HCT116 (cell line): ENCODE data around the gene SH2D2A. TPM values are rescaled to one million over a fixed set of nuclear protein-coding genes. Genes with fewer than 3 reads are reported as not detected.

Experiments used
- ATAC-seq: fragments of 200-7000 bp; cut with Tn5 transposase; 2 replicates; pipeline ENCODE4 v1.9.1; 2020; ENCODE audit warnings: mild to moderate bottlenecking, moderate library complexity
- BruUV-seq: library from RNA; stranded (reverse); fragments of 400-500 nt; replicated peaks from 2 replicates; lab custom pipeline; 2021; lab: Mats Ljungman, UMichigan
- CTCF ChIA-PET: fragments of 300-600 bp; sonication (Branson Sonifier 250); formaldehyde crosslinking; loops from one replicate; lab custom pipeline; 2021; ENCODE audit warnings: antibody characterized with exemption; lab: Charles Lee
- POLR2A ChIA-PET: fragments of 300-600, 350-600 bp; sonication (Branson Sonifier 250); formaldehyde crosslinking; loops from one replicate; lab custom pipeline; 2021; ENCODE audit warnings: antibody characterized with exemption; lab: Charles Lee
- RAD21 ChIA-PET, 2 experiments: fragments of 300-600 bp; sonication (Branson Sonifier 250); formaldehyde crosslinking; loops; one replicate each; lab custom pipeline; 2023; ENCODE audit warnings: low total read pairs in 2 of 2; ENCODE audit not compliant: uncharacterized antibody in 2 of 2, unreplicated experiment in 2 of 2, low non-redundant PET in 1 of 2; lab: Charles Lee
- DNase-seq: peaks from one replicate; pipeline ENCODE4 v3.0.0-alpha.2; 2010; ENCODE audit warnings: low read depth, low spot score
- H2AFZ ChIP-seq: fragments of 200-600 bp; shearing (Covaris generic), sonication (generic); 2 replicates; pipeline ENCODE4 v1.6.1; 2017; ENCODE audit warnings: low read depth, mixed run types, mixed read lengths, antibody characterized with exemption, low read length; ENCODE audit not compliant: poor library complexity, severe bottlenecking
- H3K27ac ChIP-seq: 2 replicates; pipeline ENCODE4 v1.5.1; 2012; ENCODE audit warnings: low read depth, low read length
- H3K27me3 ChIP-seq: fragments of 200-600 bp; sonication (generic); 2 replicates; pipeline ENCODE4 v1.6.1; 2016; ENCODE audit warnings: mixed run types, low read length, mixed read lengths; ENCODE audit not compliant: insufficient read depth
- H3K36me3 ChIP-seq, 2 experiments: fragments of 200-500 bp in 1 of 2; fragments of 200-600 bp in 1 of 2; sonication (Bioruptor generic) in 1 of 2; sonication (generic) in 1 of 2; 2 replicates each; pipeline versions ENCODE4 v1.5.1 to v1.6.1; 2014 to 2016; ENCODE audit warnings: low read length in 2 of 2, inconsistent platforms in 1 of 2, mixed read lengths in 1 of 2, mixed run types in 1 of 2; ENCODE audit not compliant: insufficient read depth in 2 of 2, control insufficient read depth in 1 of 2
- H3K4me1 ChIP-seq, 2 experiments: fragments of 200-600 bp in 1 of 2; sonication (generic) in 1 of 2; 2 replicates each; pipeline versions ENCODE4 v1.5.1 to v1.6.1; 2012 to 2017; ENCODE audit warnings: low read length in 2 of 2, inconsistent platforms in 1 of 2, mild to moderate bottlenecking in 1 of 2, mixed read lengths in 1 of 2, mixed run types in 1 of 2, moderate library complexity in 1 of 2; ENCODE audit not compliant: insufficient read depth in 2 of 2, control insufficient read depth in 1 of 2
- H3K4me2 ChIP-seq: fragments of 200-600 bp; sonication (generic); 2 replicates; pipeline ENCODE4 v1.6.1; 2017; ENCODE audit warnings: mixed run types, low read length, mixed read lengths
- H3K4me3 ChIP-seq, 2 experiments: fragments of 200-600 bp in 1 of 2; sonication (generic) in 1 of 2; replicated peaks in 1 of 2; 2 replicates each; pipeline ENCODE4 v1.5.1; 2011 to 2016; ENCODE audit warnings: low read length in 2 of 2, control low read depth in 1 of 2, low read depth in 1 of 2, mild to moderate bottlenecking in 1 of 2, mixed read lengths in 1 of 2, mixed run types in 1 of 2
- H3K79me2 ChIP-seq: fragments of 200-600 bp; sonication (generic); 2 replicates; pipeline ENCODE4 v1.6.1; 2017; ENCODE audit warnings: mild to moderate bottlenecking, mixed run types, low read length, moderate library complexity, mixed read lengths; ENCODE audit not compliant: insufficient read depth
- H3K9ac ChIP-seq: fragments of 200-600 bp; sonication (generic); 2 replicates; pipeline ENCODE4 v1.6.1; 2016; ENCODE audit warnings: low read length, mixed read lengths
- H3K9me2 ChIP-seq: fragments of 200-600 bp; sonication (generic), shearing (Covaris generic); 2 replicates; pipeline ENCODE4 v1.6.1; 2017; ENCODE audit warnings: mixed run types, mild to moderate bottlenecking, moderate library complexity; ENCODE audit not compliant: insufficient read depth
- H3K9me3 ChIP-seq, 2 experiments: fragments of 200-500 bp in 1 of 2; fragments of 200-600 bp in 1 of 2; sonication (Bioruptor generic) in 1 of 2; sonication (generic) in 1 of 2; 2 replicates each; pipeline ENCODE4 v1.6.1; 2014 to 2017; ENCODE audit warnings: low read length in 2 of 2, mixed read lengths in 2 of 2, inconsistent platforms in 1 of 2, low read depth in 1 of 2, mild to moderate bottlenecking in 1 of 2, mixed run types in 1 of 2, moderate library complexity in 1 of 2; ENCODE audit not compliant: control insufficient read depth in 1 of 2, insufficient read depth in 1 of 2
- H4K20me1 ChIP-seq: fragments of 200-600 bp; sonication (generic), shearing (Covaris generic); 2 replicates; pipeline ENCODE4 v1.6.1; 2017; ENCODE audit warnings: mixed run types, mild to moderate bottlenecking, moderate library complexity; ENCODE audit not compliant: insufficient read depth
- CTCF ChIP-seq, 3 experiments: fragments of 200-600 bp in 1 of 3; sonication (generic) in 1 of 3; IDR thresholded peaks in 2 of 3; conservative IDR thresholded peaks in 1 of 3; 2 replicates each; pipeline ENCODE4 v1.5.1; 2012 to 2017; ENCODE audit warnings: low read depth in 2 of 3, low read length in 2 of 3, antibody characterized with exemption in 1 of 3, borderline replicate concordance in 1 of 3, control low read depth in 1 of 3, mild to moderate bottlenecking in 1 of 3, mixed read lengths in 1 of 3, mixed run types in 1 of 3, moderate library complexity in 1 of 3; ENCODE audit not compliant: insufficient read depth in 1 of 3
- EGR1 ChIP-seq: IDR thresholded peaks from 2 replicates; pipeline ENCODE4 v1.6.1; 2012; ENCODE audit warnings: low read depth
- JUND ChIP-seq: IDR thresholded peaks from 2 replicates; pipeline ENCODE4 v1.6.1; 2012
- SRF ChIP-seq: IDR thresholded peaks from 2 replicates; pipeline ENCODE4 v1.6.1; 2012; ENCODE audit warnings: low read depth
- ZNF274 ChIP-seq: fragments of 200-500 bp; sonication (Bioruptor generic); IDR thresholded peaks from 2 replicates; pipeline ENCODE4 v1.6.1; 2014; ENCODE audit warnings: mild to moderate bottlenecking, low read depth, low read length, inconsistent platforms
- intact Hi-C: fragments of 100-400 bp; cut with micrococcal nuclease; formaldehyde crosslinking; loops from 2 replicates; pipeline ENCODE4 v1.10.0; 2022
- total RNA-seq: library from RNA; stranded (reverse); gene quantifications from one replicate; pipeline ENCODE4 v1.2.1, GENCODE V29; 2021; ENCODE audit not compliant: unreplicated experiment

SH2D2A gene
- total RNA-seq, 1 experiment from 2014 or later, result 4.8 TPM

- no peak overlapping the region for H3K9ac ChIP-seq
- TF ChIP-seq ZNF274 (no peak), EGR1 (no peak), CTCF (IDR thresholded peaks at IDR 0.05 in 2 of 3, conservative IDR thresholded peaks at IDR 0.05 in 1 of 3; ENCODE audit: borderline replicate concordance in 1 of 3, insufficient read depth in 1 of 3, low read depth in 2 of 3, low read length in 2 of 3) (no peak), JUND (no peak), SRF (no peak)
- TF ChIP-seq, all 23 proteins: peak for 0
- H3K4me2 ChIP-seq, result no peak overlapping the region
- no peaks in the 10 kb centered on the region for H3K4me1 ChIP-seq
- no peak for ATAC-seq
- H3K27ac ChIP-seq, result no peak overlapping the region
- H3K4me3 ChIP-seq, result no peak overlapping the region
- H2AFZ ChIP-seq, result no peak overlapping the region
- RAD21 ChIA-PET, result interaction anchor here in 1 of 2 experiments (1.4 kb wide), 1 partner anchor 27 kb away, joined by 3 read pairs; no protein-coding TSS in a partner anchor
- CTCF ChIA-PET, result interaction anchor here (1.0 to 4.5 kb wide), 9 partner anchors 8 to 88 kb away, joined by 3 to 44 read pairs (median 4); partner anchors contain the start of genes INSRR and NTRK1
- POLR2A ChIA-PET, result interaction anchor here (0.6 kb wide), 1 partner anchor 51 kb away, joined by 3 read pairs; no protein-coding TSS in a partner anchor
- no TSS peak for BruUV-seq
- no peak for DNase-seq
- no peaks in the 10 kb centered on the region for H3K36me3 ChIP-seq
- no peaks in the 10 kb centered on the region for H3K9me3 ChIP-seq
- H3K27me3 ChIP-seq, result no peaks in the 10 kb centered on the region
- intact Hi-C loops, result loop anchor here (2.0 kb wide), 1 partner anchor 51 kb away; no protein-coding TSS in a partner anchor
- H4K20me1 ChIP-seq, result no peaks in the 10 kb centered on the region
- no peaks in the 10 kb centered on the region for H3K79me2 ChIP-seq
- H3K9me2 ChIP-seq, result no peaks in the 10 kb centered on the region
Observed at GRCh38 chr1:156839426-156840109, 22.9 kb upstream of the SH2D2A start.
